KBM-7 (cell line): ENCODE results near the gene PRKACA.
A peak's percentile ranks its signal among the peaks of the same experiment; 100 is the strongest.

ENCODE experiments used
- DNase-seq: peaks from one replicate; pipeline ENCODE4 v3.0.0-alpha.2; 2015
- in situ Hi-C: fragments of 300-500 bp; cut with MboI; formaldehyde crosslinking; loops from 2 replicates; pipeline ENCODE4 v1.14.3; 2020; ENCODE audit warnings: low sequenced_read_pairs, low pct_unique_long_range_greater_than_20kb, mixed read lengths

Gene PRKACA

DNA sequence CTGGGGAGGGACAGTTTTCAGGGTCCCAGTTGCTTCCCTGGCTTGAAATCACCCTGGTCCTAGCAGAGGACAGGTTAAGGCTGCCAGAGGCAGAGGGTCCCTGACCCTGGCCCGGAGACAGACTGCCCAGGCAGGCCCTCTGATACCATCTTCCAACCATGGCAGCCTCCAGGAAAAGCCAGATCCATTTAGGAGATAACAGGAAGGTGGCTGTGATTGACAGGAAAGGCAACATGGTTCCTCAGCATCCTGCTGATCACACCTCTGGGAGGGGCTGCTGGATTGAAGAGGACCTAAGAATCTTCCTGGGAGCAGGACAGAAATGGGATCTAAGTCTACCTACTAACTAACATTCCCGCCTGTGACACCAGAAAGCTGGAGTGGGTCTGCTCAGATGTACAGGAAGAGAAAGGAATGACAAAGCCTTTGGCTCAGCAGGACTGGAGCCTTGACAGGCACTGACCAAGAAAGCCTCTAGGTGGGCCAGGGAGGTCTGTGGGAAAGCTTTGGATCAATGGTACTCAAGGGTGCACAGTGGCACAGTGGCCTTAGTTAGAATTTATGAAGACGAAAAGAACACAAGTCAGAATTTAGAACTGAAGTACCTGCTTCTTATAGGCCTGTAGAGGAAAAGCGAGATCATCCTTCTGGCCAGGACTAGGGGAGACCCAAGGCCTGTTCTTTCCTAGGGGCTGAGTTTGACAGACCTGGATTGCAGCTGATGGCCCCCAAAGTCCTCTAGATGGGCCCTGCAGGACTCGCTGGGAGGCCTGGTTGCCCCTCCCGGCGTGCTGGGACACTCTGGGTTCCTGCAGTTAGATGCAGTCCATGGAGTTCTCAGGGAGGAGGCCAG, 2.3 kb upstream of the PRKACA start:
- in situ Hi-C loops, result no loop called here
- DNase-seq, result no peak

- in situ Hi-C loops, result no loop called here
- no peak for DNase-seq
Measured at GRCh38 chr19:14119146-14119545, 1.6 kb upstream of the PRKACA start.

DNA sequence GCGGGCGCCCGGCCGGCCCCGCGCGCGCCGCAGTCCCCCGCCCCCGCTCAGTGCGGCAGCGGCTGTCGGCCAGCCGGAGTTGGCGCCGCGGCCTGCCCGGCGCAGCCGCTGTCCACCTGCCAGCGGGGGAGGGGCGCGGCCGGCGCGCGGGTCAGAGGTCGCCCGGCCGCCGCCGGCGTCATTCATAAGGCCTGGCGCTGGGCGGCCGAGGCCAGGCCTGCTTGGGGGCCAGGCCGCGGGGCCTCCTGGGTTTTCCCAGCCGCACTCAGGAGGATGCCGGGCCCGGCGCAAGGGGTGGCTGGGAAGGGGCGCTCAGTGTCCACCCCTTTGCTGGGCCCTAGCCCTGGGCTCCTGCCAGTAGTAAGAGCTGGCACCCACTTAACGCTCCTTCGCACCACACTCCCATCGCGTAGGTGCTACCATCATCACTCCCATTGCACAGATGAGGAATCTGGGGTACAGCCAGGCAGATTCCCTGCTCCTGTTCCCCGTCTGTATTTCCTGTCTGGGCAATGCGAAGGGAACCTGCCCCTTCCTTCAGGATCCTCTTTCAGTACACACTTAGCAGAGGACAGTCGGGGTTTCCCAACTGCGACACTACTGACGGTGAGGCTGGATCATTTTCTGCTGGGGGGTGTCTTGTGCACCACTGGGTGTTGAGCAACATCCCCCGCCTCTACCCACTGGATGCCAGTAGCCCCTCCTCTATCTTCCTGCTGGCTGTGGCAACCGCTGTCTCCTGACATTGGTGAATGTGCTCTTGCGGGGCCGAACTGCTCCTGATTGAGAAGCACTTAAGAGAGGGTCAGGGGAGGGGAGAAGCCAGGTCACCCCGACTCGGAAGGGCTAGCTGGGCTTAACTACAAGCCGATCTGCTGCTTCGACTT, 846 bp upstream of the PRKACA start:
- in situ Hi-C loops, result no loop called here
- DNase-seq, result peak; percentile 76

DNA sequence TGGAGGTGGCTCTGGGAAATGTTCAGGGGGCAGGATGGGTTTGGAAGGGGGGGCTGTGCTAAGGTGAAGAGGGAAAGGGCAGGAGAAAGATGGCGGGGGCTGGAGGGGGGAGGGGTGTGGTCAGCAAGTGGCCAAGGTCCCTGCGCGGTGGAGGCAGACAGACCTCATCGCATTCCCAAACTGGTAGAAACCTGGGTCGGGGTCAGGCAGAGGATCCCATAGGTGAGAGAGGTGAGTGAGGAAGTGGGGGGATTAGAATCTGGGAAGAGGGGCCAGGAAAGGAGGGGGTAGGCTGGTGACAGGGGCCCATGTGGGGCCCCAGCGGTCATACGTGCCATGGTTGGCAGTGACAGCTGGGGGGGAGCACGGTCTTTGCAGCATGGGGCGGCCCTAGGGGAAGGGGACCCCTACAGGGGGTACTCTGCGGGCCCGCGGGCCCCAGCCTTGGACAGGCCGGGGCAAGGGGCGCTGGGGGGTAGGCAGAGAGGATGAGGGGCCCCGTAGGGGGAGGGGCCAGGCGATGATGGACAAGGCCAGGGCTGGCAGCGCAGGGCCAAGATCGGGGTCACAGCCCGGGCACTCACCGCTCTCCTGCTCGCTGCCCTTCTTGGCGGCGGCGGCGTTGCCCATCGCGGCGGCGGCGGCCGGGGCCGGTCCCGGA, 514 bp downstream of the PRKACA start:
- in situ Hi-C loops, result no loop called here
- DNase-seq, result no peak

DNA sequence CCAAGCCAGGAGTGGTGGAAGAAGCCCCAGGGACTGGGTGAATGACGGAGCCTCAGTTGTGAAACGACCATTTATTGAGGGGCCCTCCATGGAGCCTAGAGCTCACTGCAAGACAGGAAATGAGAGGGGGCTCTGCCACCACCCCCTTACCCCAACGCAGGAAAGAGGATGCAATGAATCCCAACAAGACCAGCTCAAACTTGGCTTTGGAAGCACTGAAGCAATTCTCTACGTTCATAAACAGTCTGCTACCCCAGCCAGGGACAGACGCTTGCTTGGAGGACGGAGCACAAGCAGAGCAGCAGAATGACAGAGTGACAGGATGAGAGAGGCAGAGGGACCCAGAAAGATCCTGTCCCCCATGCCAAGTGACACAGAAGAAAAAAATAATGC, 1.0 kb downstream of the PRKACA start:
- in situ Hi-C loops, result no loop called here
- DNase-seq, result no peak

GRCh38 chr19:14115756-14116155, 1.8 kb downstream of the PRKACA start:
- DNase-seq, result no peak
- in situ Hi-C loops, result no loop called here

- in situ Hi-C loops, result no loop called here
- DNase-seq, result peak; percentile 71
Measured at GRCh38 chr19:14114854-14115253, 2.7 kb downstream of the PRKACA start.

- in situ Hi-C loops, result no loop called here
- no peak for DNase-seq
Measured at GRCh38 chr19:14114439-14114838, 3.1 kb downstream of the PRKACA start.

DNA sequence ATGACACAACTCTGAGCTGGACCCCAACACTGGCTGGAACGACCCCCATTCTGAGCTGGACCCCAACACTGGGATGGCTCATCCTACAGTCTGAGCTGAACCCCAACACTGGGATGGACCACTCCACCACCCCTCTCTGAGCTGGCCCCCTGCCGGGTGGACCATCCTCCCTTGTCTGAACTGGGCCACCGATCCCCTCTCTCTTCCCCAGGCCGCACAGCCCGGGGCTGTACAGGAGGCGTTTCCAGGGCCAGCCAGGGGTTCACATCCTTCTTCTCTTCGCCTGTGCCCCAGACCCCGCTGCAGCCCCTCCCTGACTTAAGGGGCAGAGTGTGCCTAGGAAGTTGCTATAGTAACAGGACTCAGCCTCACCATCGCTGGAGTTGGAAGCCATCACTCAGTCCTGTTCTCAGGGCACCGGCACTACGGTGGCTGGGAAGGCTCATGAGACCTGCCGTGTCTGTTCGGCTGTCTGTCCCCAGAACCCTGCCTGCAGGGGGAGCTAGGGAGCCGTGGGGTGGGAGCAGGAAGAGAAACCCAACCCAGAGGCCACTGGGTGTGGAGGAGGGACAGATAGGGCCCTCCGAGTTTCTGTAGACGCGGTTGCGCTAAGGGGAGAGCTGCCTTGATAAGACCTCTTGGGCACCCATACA, 3.7 kb downstream of the PRKACA start:
- peak; percentile 68 for DNase-seq

GRCh38 chr19:14112809-14113385, 4.7 kb downstream of the PRKACA start:
- in situ Hi-C loops, result no loop called here
- no peak for DNase-seq

More for the DNA sequence above, 3.7 kb downstream of the PRKACA start:
- in situ Hi-C loops, result no loop called here

DNA sequence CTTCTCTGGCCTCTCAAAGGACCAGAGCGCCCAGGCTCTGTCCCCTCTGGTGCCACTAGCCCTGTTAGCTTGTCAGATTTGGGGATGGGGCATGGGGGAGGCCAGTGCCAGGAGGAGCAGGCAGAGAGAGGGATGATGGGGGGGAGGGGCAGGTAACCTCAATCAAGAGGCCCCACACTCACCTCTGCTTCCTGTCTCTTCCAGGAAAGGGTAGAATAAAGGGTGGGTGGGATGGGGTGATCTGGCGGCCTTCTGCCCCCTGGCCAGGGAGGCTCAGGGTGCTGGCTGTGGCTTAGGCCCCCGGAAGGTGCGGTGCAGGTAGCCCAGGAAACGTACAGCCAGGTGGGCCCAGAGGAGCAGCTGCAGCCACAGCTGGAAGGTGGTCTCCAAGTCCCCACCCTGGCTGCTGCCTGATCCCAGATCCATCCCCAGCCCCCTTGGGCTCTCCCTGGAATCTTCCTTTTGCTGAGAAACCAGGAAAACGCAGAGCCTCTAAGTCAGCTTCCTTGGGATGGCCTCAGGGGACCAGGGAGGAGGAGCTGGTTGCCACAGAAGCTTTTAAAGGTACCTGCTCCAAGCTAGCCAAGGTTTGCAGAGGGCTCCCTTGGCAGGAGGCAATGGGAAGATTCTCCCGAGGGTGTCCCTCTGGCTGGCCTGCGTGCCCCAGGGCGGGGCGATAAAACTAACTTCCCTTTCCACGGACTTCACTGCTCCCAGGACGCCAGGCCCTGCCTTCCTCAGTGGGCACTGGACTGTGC, 5.3 kb downstream of the PRKACA start:
- DNase-seq, result no peak
- in situ Hi-C loops, result no loop called here

GRCh38 chr19:14111486-14111885, 6.1 kb downstream of the PRKACA start:
- no peak for DNase-seq
- in situ Hi-C loops, result no loop called here

- no peak for DNase-seq
- in situ Hi-C loops, result no loop called here
Measured at GRCh38 chr19:14110650-14111049, 6.9 kb downstream of the PRKACA start.

DNA sequence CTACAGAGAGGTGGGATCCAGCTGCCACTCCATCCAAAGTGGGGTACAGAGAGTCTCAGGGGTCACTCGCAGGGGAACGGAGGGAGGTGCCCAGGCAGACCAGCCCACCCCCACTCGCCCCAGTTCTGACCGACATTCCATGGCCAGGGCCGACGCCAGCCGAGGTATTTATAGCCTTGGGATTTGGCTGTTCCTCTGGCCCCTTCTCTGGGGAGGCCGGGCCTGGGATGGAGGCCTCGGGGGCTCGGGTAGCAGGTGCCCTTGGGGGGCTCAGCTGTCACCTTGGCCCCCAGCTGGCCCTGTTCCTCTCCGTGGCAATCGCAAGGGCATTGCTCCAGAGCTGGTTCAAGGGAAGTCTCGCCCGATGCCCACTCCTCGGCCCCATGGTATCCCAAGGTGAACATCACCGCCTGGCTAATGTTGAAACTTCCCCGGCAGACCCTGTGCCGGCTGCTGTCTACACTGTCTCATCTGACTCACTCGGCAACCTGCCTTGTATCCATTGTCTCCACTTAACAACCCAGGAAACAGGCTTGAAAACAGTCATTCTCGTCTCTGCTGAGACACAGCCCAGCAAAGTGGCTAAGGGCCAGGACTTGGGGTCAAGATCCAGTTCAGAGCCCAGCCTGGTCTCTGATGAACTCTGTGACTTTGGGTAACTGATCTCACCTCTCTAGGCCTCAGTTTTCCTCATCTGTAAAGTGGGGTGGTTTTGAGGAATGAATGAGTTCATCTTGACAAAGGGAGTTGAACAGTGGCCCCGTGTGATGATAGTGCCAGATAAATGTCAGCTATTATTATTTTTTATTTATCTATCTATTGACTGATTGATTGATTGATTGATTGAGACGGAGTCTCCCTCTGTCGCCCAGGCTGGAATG, 9.7 kb downstream of the PRKACA start:
- no peak for DNase-seq

DNA sequence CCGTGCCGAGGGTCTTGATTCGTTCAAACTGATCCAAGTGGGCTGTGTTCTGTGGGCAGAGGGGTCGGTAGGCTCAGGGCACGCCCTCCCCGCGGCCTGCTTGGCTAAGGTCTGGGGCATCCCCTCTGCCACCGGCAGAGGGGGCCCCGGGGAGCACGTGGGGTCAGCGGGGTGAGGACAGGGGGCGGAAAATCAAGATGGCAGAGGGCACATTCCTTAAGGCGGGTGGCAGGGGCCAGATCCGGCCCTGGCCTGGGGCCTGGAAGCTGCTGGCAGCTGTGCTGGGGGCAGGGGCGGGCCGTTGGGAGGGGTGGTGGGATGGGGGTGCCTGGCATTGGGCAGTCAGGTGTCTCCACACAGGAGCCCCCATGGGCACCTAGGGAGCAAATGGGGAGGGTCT, 10.7 kb downstream of the PRKACA start:
- no peak for DNase-seq
- in situ Hi-C loops, result no loop called here

More for the DNA sequence above, 9.7 kb downstream of the PRKACA start:
- in situ Hi-C loops, result no loop called here

GRCh38 chr19:14105680-14106079, 11.9 kb downstream of the PRKACA start:
- DNase-seq, result no peak
- in situ Hi-C loops, result no loop called here

DNA sequence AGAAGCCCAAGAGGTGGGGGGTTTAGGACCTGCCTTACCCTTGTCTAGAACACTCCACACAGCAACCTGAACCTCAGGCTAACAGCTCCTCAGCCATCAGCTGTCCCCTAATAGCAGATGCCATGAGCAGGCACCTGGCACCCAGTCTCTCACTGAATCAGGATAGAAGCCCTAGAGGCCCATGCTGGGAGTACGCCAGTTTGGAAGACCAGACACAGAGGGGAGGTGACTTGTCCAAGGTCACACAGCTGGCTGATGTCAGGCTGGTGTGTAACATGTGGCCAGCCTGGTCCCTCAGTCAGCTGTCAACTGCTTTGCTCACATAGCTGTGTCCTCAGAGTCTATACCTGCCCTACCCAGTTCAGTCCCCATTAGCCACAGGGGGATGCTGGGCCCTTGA, 14.3 kb downstream of the PRKACA start:
- in situ Hi-C loops, result no loop called here
- no peak for DNase-seq
